Lower leg skin (tissue), 4 donors: ENCODE data around the gene ZFP64. TPM values are rescaled to one million over a fixed set of nuclear protein-coding genes. Genes with fewer than 3 reads are reported as not detected.

ENCODE experiments used
- DNase-seq, 2 donors: peaks; one replicate each; pipeline ENCODE4 v3.0.0-alpha.2; 2019; ENCODE audit warnings: low spot score in 2 of 2
- H3K4me3 ChIP-seq: fragments of 200-600 bp; sonication (generic); 2 replicates; pipeline ENCODE4 v1.5.1; 2017; ENCODE audit warnings: mild to moderate bottlenecking, low read depth; ENCODE audit not compliant: poor library complexity, severe bottlenecking
- POLR2A ChIP-seq, 2 donors: fragments of 450-650 bp; IDR thresholded peaks; one replicate each; pipeline ENCODE4 v1.6.1; 2016 to 2017; ENCODE audit warnings: antibody characterized with exemption in 2 of 2, mild to moderate bottlenecking in 1 of 2, moderate library complexity in 1 of 2
- WGBS, 2 donors: methylation state at CpG; one replicate each; pipeline ENCODE4 v1.1.5; 2018; 5-methylcytosine and 5-hydroxymethylcytosine counted together
- intact Hi-C: fragments of 100-400 bp; cut with DNase I; formaldehyde crosslinking; loops from one replicate; pipeline ENCODE4 v1.15.0; 2023; ENCODE audit warnings: low total_unique reads
- total RNA-seq, 4 donors: library from RNA; depleted of rRNA; stranded (reverse); fragments of >200 nt; gene quantifications; one replicate each; pipeline ENCODE4 v1.1.0, GENCODE V29; 2016
- TF ChIP-seq, protein P1 (sequence below), 3 donors: fragments of 450-650 bp; IDR thresholded peaks; one replicate each; pipeline ENCODE4 v1.5.1; 2016; ENCODE audit warnings: antibody characterized with exemption in 3 of 3, mild to moderate bottlenecking in 3 of 3, moderate library complexity in 2 of 3

Gene ZFP64
- total RNA-seq, 4 donors from 2014 or later: 23.7 to 65.5 (median 27.1) TPM

DNA sequence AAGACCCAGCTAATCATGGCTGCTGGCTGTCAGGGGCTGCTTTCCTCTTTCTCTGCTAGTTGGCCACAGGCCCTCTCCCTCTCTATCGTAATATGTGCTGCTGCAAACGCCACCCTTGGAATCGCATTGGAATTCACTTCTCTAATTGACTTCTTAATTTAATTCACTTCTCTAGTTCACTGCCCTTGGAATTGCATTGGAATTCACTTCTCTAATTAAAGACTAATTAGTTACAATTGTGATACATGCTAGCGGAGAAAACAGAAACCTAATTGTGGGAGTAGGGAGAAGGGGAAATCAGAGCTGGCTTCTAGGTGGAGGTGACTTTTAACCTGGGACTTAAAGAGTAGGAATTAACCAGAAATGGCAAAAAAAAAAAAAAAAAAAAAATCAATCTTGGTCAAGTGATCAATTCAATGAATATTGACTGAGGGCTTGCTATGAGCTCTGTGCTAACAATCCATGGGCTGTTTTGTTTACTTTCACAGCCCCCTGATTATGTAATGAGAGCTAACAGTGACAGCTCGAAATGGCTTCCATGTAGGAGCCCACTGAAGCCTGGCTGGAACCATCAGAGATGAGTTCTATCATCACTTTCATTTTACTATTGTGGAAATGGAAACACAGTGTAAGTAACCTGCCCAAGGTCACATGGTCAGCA is 11.3 kb downstream of the ZFP64 start:
- 78 to 81% methylated on average over 5 of the region's 5 CpGs for WGBS, 2 donors
- intact Hi-C loops: no loop called here
- H3K4me3 ChIP-seq: no peak overlapping the region
- DNase-seq: no peak
- TF ChIP-seq, protein P1, sequence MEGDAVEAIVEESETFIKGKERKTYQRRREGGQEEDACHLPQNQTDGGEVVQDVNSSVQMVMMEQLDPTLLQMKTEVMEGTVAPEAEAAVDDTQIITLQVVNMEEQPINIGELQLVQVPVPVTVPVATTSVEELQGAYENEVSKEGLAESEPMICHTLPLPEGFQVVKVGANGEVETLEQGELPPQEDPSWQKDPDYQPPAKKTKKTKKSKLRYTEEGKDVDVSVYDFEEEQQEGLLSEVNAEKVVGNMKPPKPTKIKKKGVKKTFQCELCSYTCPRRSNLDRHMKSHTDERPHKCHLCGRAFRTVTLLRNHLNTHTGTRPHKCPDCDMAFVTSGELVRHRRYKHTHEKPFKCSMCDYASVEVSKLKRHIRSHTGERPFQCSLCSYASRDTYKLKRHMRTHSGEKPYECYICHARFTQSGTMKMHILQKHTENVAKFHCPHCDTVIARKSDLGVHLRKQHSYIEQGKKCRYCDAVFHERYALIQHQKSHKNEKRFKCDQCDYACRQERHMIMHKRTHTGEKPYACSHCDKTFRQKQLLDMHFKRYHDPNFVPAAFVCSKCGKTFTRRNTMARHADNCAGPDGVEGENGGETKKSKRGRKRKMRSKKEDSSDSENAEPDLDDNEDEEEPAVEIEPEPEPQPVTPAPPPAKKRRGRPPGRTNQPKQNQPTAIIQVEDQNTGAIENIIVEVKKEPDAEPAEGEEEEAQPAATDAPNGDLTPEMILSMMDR (IDR thresholded peaks at IDR 0.05): no peak
- TF ChIP-seq POLR2A (IDR thresholded peaks at IDR 0.05): no peak

DNA sequence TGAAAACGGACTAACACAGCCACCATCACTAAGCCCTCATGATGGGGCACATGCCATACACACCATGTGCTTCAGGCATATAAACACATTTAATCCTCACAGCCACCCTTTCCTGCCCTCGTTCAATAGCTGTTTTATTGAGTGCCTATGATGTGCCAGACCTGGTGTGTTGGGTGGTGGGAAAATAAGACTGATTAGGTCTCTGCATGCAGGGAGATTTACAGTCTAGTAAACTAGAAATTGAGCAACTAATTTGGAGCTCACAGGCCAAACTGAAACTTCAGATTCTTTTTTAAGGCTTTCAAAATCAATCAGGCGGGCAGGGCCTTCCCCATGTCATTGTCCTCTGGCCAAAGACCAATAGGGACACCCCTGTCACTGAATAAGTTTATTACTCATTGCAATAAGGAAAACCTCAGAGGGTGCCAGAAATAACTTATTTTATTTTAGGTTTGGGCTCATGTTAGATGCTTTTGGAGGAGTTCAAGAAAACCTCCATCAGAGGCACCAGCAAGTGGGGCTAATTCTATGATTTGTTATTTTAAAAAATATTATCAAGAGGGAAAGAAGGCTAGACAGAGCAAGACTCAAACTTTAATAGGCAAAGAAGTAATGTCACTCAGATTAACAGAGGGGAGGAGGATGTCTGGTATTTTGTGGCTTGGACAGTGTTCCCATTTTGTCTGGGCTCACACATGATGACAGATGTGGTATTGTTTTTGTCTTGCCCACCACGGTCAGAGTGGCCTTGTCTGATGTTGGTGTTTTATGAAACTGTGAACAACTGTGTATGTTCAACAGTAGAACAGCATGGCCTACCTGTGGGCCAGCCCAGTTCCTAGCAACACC is 12.0 kb downstream of the ZFP64 start:
- intact Hi-C loops: no loop called here
- no peak for DNase-seq
- H3K4me3 ChIP-seq: no peak overlapping the region
- WGBS, 2 donors: 57 to 63% methylated on average over 4 of the region's 4 CpGs
- no peak for TF ChIP-seq POLR2A (IDR thresholded peaks at IDR 0.05)
- TF ChIP-seq, protein P1 (IDR thresholded peaks at IDR 0.05): no peak

DNA sequence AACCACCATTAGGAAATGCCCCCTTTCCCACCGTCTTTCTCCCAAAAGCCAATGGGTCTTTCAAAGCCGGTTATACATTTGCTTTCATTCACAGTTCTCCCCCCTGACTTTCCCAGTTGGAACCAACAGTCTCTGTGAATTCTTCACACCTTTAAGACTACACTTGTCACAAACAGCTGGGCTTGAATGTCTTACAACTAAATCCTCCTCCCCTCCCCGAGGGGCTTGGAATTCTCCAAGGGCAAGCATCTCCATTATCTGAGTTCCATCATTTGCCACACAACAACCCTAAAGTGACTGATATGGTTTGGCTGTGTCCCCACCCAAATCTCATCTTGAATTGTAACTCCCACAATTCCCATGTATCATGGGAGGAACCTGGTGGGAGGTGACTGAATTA is 12.9 kb downstream of the ZFP64 start:
- 86% methylated on average over 3 of the region's 3 CpGs for WGBS, 2 donors
- no peak overlapping the region for H3K4me3 ChIP-seq
- TF ChIP-seq, protein P1 (IDR thresholded peaks at IDR 0.05): no peak
- no peak for TF ChIP-seq POLR2A (IDR thresholded peaks at IDR 0.05)
- intact Hi-C loops: no loop called here
- no peak for DNase-seq

DNA sequence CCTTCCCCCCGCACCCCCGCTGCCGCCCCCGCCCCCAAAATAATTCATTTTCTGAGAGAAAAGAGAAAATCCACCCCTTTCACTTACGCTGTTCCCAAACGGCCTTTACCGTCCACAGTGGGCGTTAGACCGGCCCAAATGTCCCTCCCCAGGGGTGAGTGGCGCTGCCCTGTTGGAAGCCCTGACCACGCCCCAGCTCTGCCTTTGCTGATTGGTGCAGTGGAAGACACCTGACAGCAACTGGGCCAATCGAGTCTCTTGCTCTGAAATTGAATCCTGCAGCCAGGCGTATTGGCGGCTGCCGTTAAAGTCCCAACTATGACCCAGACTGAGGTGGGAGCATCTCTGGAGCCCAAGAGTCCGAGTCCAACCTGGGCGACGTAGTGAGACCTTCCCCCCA is 15.7 kb downstream of the ZFP64 start:
- no peak overlapping the region for H3K4me3 ChIP-seq
- 95 to 99% methylated on average over 17 to 18 of the region's 18 CpGs for WGBS, 2 donors
- TF ChIP-seq, protein P1 (IDR thresholded peaks at IDR 0.05): no peak
- TF ChIP-seq POLR2A (IDR thresholded peaks at IDR 0.05): no peak
- intact Hi-C loops: no loop called here
- no peak for DNase-seq

DNA sequence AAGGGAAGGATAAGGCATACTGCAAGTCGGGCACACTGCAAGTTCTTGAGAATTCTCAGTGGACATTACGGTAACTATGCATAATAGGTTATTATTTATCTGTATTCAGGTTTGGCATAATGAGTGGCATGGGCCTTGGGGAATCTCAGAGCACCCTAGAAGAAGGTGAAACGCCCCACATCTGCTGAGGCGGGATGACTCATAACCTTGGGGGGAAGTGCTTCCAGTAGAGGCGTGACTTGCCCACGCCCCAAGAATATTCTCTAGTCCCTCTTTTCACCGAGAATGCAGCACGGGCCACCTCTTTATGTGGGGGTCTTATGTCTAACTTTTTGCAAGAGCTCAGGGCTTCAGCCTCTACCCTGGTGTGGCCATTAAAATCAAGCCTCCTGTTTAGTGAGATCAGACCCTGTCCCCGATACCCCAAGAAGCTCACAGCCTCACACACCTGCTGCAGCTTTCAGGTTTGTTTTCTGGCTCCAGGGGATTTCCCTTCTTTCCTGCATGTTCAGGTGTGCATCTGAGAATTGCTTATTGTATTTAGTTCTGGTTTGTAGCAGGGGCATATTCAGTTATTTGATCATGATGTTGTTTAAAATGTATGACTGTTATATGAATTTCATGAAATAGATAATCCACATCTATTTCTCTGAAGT is 19.1 kb downstream of the ZFP64 start:
- H3K4me3 ChIP-seq: no peak overlapping the region
- WGBS, 2 donors: 54 to 66% methylated on average over 9 of the region's 9 CpGs
- TF ChIP-seq, protein P1 (IDR thresholded peaks at IDR 0.05): no peak
- TF ChIP-seq POLR2A (IDR thresholded peaks at IDR 0.05): no peak
- DNase-seq: no peak
- intact Hi-C loops: no loop called here
